Vagina (tissue), 2 donors: Measurements from ENCODE around the gene NEK9. TPM values are rescaled to one million over a fixed set of nuclear protein-coding genes. Genes with fewer than 3 reads are reported as not detected.

Experiments
- DNase-seq, 2 donors: peaks; one replicate each; pipeline ENCODE4 v3.0.0-alpha.2; 2017; ENCODE audit errors: extremely low spot score in 2 of 2
- H3K27ac ChIP-seq: fragments of 200-600 bp; sonication (generic); one replicate; pipeline ENCODE4 v1.5.1; 2019
- H3K27me3 ChIP-seq: fragments of 200-600 bp; sonication (generic); one replicate; pipeline ENCODE4 v1.5.1; 2019
- H3K36me3 ChIP-seq, 2 donors: fragments of 200-600 bp; sonication (generic); one replicate each; pipeline ENCODE4 v1.5.1; 2017 to 2019
- H3K4me1 ChIP-seq: fragments of 200-600 bp; sonication (generic); one replicate; pipeline ENCODE4 v1.5.1; 2019
- H3K4me3 ChIP-seq, 2 donors: fragments of 200-600 bp; sonication (generic); 1 replicate in 1 of 2; 2 replicates in 1 of 2; pipeline ENCODE4 v1.5.1; 2016 to 2019
- H3K9me3 ChIP-seq: fragments of 200-600 bp; sonication (generic); one replicate; pipeline ENCODE4 v1.5.1; 2019
- POLR2A ChIP-seq, 2 donors: fragments of 450-650 bp; IDR thresholded peaks; one replicate each; pipeline ENCODE4 v1.6.1; 2017; ENCODE audit warnings: antibody characterized with exemption in 2 of 2, mild to moderate bottlenecking in 2 of 2, moderate library complexity in 2 of 2
- POLR2AphosphoS5 ChIP-seq, 2 donors: sonication (generic); formaldehyde crosslinking; IDR thresholded peaks; one replicate each; pipeline ENCODE4 v1.9.0; 2017; ENCODE audit warnings: antibody characterized with exemption in 2 of 2, mild to moderate bottlenecking in 2 of 2, low read depth in 1 of 2; ENCODE audit not compliant: insufficient read depth in 1 of 2
- intact Hi-C: fragments of 100-400 bp; cut with DNase I; formaldehyde crosslinking; loops from one replicate; pipeline ENCODE4 v1.15.1; 2023
- small RNA-seq: library from RNA; depleted of rRNA; stranded (forward); fragments of <200 nt; gene quantifications from one replicate; pipeline ENCODE3, GENCODE V24; 2016
- total RNA-seq: library from RNA; depleted of rRNA; stranded (reverse); fragments of >200 nt; gene quantifications from one replicate; pipeline ENCODE4 v1.2.3, GENCODE V29; 2016
- TF ChIP-seq, protein P1 (sequence below), 3 experiments: fragments of 450-650 bp in 2 of 3; fragments of 200-600 bp in 1 of 3; sonication (generic) in 1 of 3; IDR thresholded peaks; one replicate each; pipeline ENCODE4 v1.5.1; 2017 to 2019; ENCODE audit warnings: antibody characterized with exemption in 3 of 3, mild to moderate bottlenecking in 2 of 3, moderate library complexity in 2 of 3

The NEK9 gene
- total RNA-seq, 1 donor from 2014 or later: 58.4 TPM

GRCh38 chr14:75040507-75040906, 86.3 kb downstream of the NEK9 start:
- peaks cover 0 to 28% of the 10 kb centered on the region in 2 donors for H3K36me3 ChIP-seq
- H3K27me3 ChIP-seq: no peaks in the 10 kb centered on the region
- no peak overlapping the region for H3K4me3 ChIP-seq
- H3K9me3 ChIP-seq: no peaks in the 10 kb centered on the region
- intact Hi-C loops: no loop called here
- H3K27ac ChIP-seq: no peak overlapping the region
- H3K4me1 ChIP-seq: peaks cover 13% of the 10 kb centered on the region
- TF ChIP-seq, protein P1, sequence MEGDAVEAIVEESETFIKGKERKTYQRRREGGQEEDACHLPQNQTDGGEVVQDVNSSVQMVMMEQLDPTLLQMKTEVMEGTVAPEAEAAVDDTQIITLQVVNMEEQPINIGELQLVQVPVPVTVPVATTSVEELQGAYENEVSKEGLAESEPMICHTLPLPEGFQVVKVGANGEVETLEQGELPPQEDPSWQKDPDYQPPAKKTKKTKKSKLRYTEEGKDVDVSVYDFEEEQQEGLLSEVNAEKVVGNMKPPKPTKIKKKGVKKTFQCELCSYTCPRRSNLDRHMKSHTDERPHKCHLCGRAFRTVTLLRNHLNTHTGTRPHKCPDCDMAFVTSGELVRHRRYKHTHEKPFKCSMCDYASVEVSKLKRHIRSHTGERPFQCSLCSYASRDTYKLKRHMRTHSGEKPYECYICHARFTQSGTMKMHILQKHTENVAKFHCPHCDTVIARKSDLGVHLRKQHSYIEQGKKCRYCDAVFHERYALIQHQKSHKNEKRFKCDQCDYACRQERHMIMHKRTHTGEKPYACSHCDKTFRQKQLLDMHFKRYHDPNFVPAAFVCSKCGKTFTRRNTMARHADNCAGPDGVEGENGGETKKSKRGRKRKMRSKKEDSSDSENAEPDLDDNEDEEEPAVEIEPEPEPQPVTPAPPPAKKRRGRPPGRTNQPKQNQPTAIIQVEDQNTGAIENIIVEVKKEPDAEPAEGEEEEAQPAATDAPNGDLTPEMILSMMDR (IDR thresholded peaks at IDR 0.05): no peak
- TF ChIP-seq POLR2AphosphoS5 (IDR thresholded peaks at IDR 0.05; ENCODE audit: insufficient read depth in 1 of 2, low read depth in 1 of 2) (no peak), POLR2A (IDR thresholded peaks at IDR 0.05) (no peak)
- DNase-seq: no peak

DNA sequence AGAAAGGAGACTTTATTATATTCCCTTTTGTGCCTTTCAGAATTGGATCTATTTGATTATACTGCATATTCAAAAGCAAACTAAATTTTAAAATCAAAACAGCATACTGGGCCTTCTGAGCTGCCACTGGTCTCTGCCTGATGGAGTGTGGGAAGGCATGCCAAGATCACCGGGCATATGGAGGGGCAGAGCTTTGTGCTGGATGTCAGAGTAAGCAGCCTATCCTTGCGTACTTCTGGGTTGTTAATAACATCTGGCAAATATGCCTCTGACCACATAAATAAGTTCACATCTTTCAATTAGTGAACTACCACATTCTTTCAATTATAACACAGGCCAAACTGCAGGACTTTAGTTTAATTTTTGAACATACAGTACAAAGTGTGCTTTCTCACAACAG, 93.9 kb downstream of the NEK9 start:
- no peak overlapping the region for H3K4me3 ChIP-seq
- no peak for DNase-seq
- TF ChIP-seq POLR2A (IDR thresholded peaks at IDR 0.05): no peak
- TF ChIP-seq POLR2AphosphoS5 (IDR thresholded peaks at IDR 0.05; ENCODE audit: insufficient read depth in 1 of 2, low read depth in 1 of 2): no peak
- TF ChIP-seq, protein P1 (IDR thresholded peaks at IDR 0.05): no peak
- intact Hi-C loops: loop anchor here (10.0 kb wide), 1 partner anchor 52 kb away; no protein-coding TSS in a partner anchor
- H3K9me3 ChIP-seq: no peaks in the 10 kb centered on the region
- H3K36me3 ChIP-seq: peaks cover 0 to 19% of the 10 kb centered on the region in 2 donors
- H3K4me1 ChIP-seq: no peaks in the 10 kb centered on the region
- no peaks in the 10 kb centered on the region for H3K27me3 ChIP-seq
- no peak overlapping the region for H3K27ac ChIP-seq

- DNase-seq: no peak
- Histone ChIP-seq H3K27me3 (no peaks in the 10 kb centered on the region), H3K4me1 (no peaks in the 10 kb centered on the region), H3K4me3 (no peak overlapping the region), H3K9me3 (no peaks in the 10 kb centered on the region), H3K27ac (no peak overlapping the region), H3K36me3 (peaks cover 0 to 21% of the 10 kb centered on the region in 2 donors)
- no peak for TF ChIP-seq POLR2A (IDR thresholded peaks at IDR 0.05)
- no peak for TF ChIP-seq POLR2AphosphoS5 (IDR thresholded peaks at IDR 0.05; ENCODE audit: insufficient read depth in 1 of 2, low read depth in 1 of 2)
- TF ChIP-seq, protein P1 (IDR thresholded peaks at IDR 0.05): no peak
- intact Hi-C loops: loop anchor here (10.0 kb wide), 1 partner anchor 55 kb away; no protein-coding TSS in a partner anchor
These were observed 96.7 kb downstream of the NEK9 start for GRCh38 chr14:75030147-75030546.

Small RNA genes within 50 kb of the gene (small RNA-seq; reads per million reads assigned to genes)
- gene HIF1AP1: not detected

Other genes starting within 250 kb of the NEK9 start
- gene DLST, start 245.1 kb downstream of the NEK9 start, total RNA-seq: 109 TPM
- gene RPS6KL1, start 203.8 kb downstream of the NEK9 start, total RNA-seq: 2.0 TPM
- 8.3 TPM for gene PGF, start 171.5 kb downstream of the NEK9 start, total RNA-seq
- 22.8 TPM for gene EIF2B2, start 124.1 kb downstream of the NEK9 start, total RNA-seq
- gene MLH3, start 75.6 kb downstream of the NEK9 start, total RNA-seq: 32.9 TPM
- gene ACYP1, start 63.0 kb downstream of the NEK9 start, total RNA-seq: 32.4 TPM
- not detected for gene ZC2HC1C, start 57.4 kb downstream of the NEK9 start, total RNA-seq
- 249 TPM for gene TMED10, start 49.6 kb upstream of the NEK9 start, total RNA-seq
- gene FOS, start 151.8 kb upstream of the NEK9 start, total RNA-seq: 884 TPM